VCaP (cell line): ENCODE measurements around the gene PPFIA1.
"Not testable (repeated sequence)": the region's sequence is repeated elsewhere in the genome, so short reads cannot be mapped to it uniquely, and the experiment has no call there.

Experiments
- H3K27ac ChIP-seq: fragments of 450-650 bp; 2 replicates; pipeline ENCODE4 v1.5.1; 2017
- TF ChIP-seq, protein P1 (sequence below): fragments of 450-650 bp; conservative IDR thresholded peaks from 2 replicates; pipeline ENCODE4 v1.5.1; 2017; ENCODE audit warnings: mild to moderate bottlenecking, moderate library complexity

PPFIA1 gene

DNA sequence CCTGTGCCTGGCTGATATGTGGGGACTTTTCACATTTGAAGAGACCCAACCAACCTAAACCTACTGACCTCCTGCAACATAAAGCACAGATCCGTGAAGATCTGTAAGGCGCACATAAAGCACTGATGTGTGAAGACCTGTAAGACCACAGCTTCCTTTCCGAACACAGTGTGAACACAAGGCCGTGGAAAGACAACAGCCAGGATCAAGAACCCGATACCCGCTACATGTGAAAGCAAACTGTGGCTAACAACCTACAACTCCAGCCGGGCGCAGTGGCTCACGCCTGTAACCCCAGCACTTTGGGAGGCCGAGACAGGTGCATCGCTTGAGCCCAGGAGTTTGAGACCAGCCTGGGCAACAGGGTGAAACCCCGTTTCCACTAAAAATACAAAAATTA, 17.6 kb upstream of the PPFIA1 start:
- TF ChIP-seq, protein P1, sequence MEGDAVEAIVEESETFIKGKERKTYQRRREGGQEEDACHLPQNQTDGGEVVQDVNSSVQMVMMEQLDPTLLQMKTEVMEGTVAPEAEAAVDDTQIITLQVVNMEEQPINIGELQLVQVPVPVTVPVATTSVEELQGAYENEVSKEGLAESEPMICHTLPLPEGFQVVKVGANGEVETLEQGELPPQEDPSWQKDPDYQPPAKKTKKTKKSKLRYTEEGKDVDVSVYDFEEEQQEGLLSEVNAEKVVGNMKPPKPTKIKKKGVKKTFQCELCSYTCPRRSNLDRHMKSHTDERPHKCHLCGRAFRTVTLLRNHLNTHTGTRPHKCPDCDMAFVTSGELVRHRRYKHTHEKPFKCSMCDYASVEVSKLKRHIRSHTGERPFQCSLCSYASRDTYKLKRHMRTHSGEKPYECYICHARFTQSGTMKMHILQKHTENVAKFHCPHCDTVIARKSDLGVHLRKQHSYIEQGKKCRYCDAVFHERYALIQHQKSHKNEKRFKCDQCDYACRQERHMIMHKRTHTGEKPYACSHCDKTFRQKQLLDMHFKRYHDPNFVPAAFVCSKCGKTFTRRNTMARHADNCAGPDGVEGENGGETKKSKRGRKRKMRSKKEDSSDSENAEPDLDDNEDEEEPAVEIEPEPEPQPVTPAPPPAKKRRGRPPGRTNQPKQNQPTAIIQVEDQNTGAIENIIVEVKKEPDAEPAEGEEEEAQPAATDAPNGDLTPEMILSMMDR = no peak
- H3K27ac ChIP-seq = no peak overlapping the region

DNA sequence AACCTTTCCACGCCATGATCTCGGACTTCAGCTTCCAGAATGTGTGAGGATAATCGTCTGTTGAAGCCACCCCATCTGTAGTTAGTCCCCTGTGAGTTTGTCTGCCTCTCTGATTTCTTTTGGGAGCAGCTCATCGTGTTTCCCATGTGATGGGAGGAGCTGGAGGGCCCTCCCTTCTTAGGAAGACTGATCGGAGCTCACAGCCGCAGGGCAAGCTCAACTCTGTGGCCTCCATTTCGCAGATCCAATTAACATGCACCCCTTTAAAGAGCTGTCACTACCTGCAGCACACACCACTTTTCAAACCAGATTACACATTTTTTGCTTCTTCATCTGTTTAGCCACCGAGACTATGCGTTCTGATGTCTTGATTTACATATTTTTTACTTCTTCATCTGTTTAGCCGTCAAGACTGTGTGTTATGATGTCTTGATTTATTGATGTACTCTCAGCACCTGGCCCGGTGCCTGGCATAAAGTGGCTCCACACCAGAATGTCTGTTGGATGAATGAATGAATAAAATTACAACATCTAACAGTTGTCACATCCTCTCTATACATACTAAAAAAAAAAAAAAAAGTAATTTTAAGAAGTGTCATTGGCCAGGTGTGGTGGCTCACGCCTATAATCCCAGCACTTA, 14.9 kb upstream of the PPFIA1 start:
- no peak overlapping the region for H3K27ac ChIP-seq
- TF ChIP-seq, protein P1 = no peak

DNA sequence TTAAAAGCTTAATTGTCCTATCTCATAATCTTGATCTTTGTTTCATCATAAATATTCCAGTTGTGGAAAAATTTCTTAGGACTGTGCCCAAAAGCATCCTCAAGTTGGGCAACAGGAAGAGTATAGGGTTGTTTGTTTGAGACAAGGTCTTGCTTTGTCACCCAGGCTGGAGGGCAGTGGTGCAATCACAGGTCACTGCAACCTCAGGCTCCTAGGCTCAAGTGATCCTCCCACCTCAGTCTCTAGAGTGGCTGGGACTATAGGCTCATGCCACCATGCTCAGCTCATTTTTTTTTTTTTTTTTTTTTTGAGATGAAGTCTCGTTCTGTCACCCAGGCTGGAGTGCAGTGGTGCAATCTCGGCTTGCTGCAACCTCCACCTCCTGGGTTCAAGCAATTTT, 11.4 kb upstream of the PPFIA1 start:
- H3K27ac ChIP-seq = not testable (repeated sequence)

DNA sequence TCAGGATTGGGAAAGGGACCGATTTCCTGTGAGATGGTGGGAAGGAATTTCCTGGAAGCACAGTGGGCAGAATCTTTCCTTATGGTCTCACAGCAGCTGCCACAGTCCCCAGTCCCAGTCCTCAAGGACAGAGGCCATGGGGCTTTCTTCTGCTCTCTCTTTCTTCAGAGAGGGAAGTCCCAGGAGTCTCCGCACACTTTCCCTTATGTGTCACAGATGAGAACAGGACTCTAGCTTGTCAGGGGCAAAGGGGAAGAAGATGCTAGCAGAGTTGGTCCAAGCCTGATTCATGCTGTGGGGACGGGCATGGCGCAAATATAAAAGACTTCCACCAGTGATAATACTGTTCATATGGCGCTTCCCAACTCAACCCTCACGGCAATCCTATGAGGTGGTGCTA, 7.5 kb upstream of the PPFIA1 start:
- TF ChIP-seq, protein P1 = no peak
- no peak overlapping the region for H3K27ac ChIP-seq

DNA sequence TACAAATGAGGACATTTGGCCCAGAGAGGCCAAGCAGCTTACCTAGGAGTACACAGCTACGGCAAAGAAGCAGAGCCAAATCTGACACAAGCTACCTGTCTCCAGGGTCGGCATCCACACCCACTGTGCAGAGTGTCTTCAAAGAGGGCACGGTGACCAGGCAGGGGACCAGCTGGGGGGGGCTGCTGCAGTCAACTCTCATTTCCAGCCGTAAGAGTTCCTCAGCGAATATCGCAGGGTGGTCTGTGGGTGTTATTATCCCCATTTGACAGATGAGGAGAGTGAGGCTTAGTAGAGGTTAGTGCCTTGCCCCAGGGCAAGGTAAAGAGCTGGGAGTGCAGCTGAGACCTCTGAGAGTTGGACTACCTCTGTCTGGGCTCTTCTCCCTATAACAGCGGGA, 7.1 kb upstream of the PPFIA1 start:
- TF ChIP-seq, protein P1 = no peak
- H3K27ac ChIP-seq = no peak overlapping the region

DNA sequence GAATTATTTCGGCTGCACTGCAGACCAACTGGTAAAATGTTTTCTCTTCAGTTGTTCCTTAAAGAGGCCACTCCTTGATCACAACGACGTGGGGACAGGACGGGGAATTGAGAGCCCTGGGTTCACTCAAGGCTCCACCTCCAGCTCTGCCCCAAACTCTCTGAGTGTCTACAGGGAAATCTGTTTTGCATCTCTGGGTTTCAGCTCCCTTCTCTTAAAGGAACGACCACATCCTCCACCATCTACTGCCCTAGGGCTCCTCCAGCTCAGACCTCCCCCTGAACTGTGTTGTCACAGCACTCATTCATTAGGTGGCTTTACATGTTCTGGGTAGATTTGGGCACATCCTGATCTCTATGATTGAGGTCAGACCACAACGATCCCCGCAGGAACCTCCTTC, 5.1 kb upstream of the PPFIA1 start:
- TF ChIP-seq, protein P1 = no peak
- no peak overlapping the region for H3K27ac ChIP-seq

DNA sequence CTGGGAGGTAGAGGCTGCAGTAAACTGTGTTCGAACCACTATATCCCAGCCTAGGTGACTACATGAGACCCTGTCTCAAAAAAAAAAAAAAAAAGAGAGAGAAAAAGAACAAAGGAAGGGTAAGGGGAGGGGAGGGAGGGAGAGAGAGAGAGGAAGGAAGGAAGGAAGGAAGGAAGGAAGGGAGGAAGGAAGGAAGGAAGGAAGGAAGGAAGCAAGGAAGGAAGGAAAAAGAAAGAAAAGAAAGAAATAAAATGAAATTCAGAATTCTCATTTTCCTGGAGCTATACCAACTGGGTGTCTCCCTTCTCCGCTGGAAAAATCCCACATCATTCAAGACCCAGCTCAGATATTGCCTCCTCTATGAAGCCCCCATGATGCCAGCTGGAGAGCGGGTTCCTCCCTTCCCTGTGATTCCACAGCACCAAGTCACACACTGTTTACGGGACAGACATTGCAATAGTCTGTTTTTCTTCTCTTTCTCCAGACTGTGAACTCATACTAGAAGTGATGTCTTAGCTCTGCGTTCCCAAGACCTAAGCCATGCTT, 3.0 kb upstream of the PPFIA1 start:
- TF ChIP-seq, protein P1 = no peak
- no peak overlapping the region for H3K27ac ChIP-seq

DNA sequence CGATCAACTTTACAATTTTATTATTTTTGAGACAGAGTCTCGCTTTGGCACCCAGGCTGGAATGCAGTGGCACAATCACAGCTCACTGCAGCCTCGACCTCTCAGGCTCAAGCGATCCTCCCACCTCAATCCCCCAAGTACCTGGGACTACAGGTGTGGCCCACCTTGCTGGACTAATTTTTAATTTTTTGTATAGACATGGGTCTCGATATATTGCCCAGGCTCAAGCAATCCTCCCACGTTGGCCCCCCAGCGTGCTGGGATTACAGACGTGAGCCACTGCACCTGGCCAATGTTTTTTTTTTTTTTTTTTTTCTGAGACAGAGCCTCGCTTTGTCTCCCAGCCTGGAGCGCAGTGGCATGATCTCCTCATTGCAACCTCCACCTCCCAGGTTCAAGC, 2.0 kb upstream of the PPFIA1 start:
- no peak overlapping the region for H3K27ac ChIP-seq
- TF ChIP-seq, protein P1 = no peak
